ENCODE results near the gene OSBPL9. TPM values are rescaled to one million over a fixed set of nuclear protein-coding genes. Genes with fewer than 3 reads are reported as not detected.

Gene OSBPL9
- polyA plus RNA-seq, 1 donor (not counting 4 experiments of a cell fraction or from before 2014, with no cell fraction given) = 62.7 TPM

GRCh38 chr1:51635615-51636014 lies 18.7 kb downstream of the OSBPL9 start:
- Histone ChIP-seq H3K9me1 (ENCODE audit: control insufficient read depth, extremely low read depth, insufficient read depth, low read length) (no peaks in the 10 kb centered on the region), H3K9ac (ENCODE audit: control insufficient read depth, extremely low read depth, insufficient read depth, low read length) (no peak overlapping the region), H3K79me2 (ENCODE audit: control insufficient read depth, insufficient read depth, low read length) (peaks cover 52% of the 10 kb centered on the region), H3K36me3 (ENCODE audit: control insufficient read depth in 2 of 2, extremely low read depth in 1 of 2, insufficient read depth in 2 of 2, low read length in 2 of 2) (no peaks in the 10 kb centered on the region), H3K4me2 (ENCODE audit: control insufficient read depth, extremely low read depth, insufficient read depth, low read depth, low read length) (no peak overlapping the region), H3K27me3 (ENCODE audit: control insufficient read depth, extremely low read depth, insufficient read depth, low read length) (no peaks in the 10 kb centered on the region), H4K20me1 (ENCODE audit: control insufficient read depth, extremely low read depth, insufficient read depth, low read length) (no peaks in the 10 kb centered on the region), H3K9me3 (ENCODE audit: control insufficient read depth, low read depth, low read length) (no peaks in the 10 kb centered on the region), H3K4me3 (ENCODE audit: control insufficient read depth in 2 of 3, extremely low read depth in 1 of 3, insufficient read depth in 2 of 3, low read depth in 1 of 3, low read length in 3 of 3) (no peak overlapping the region), H3K4me1 (ENCODE audit: control insufficient read depth, extremely low read depth, insufficient read depth, low read length) (peaks cover 33% of the 10 kb centered on the region), H3K27ac (ENCODE audit: control insufficient read depth, insufficient read depth, low read length) (no peak overlapping the region), H2AFZ (ENCODE audit: control insufficient read depth, low read length) (no peak overlapping the region)
- dilution Hi-C loops (cut with MboI; ENCODE audit: extremely low pct_ligation_motif_present, low sequenced_read_pairs) = no loop called here
- DNase-seq (ENCODE audit: low read depth, low spot score) = no peak
- no peak for FAIRE-seq
- TF ChIP-seq EZH2 (IDR thresholded peaks at IDR 0.05; ENCODE audit: low read length) (no peak), CTCF (optimal IDR thresholded peaks at IDR 0.05 in 1 of 3, IDR thresholded peaks at IDR 0.05 in 1 of 3, conservative IDR thresholded peaks at IDR 0.05 in 1 of 3; ENCODE audit: extremely low read depth in 1 of 3, insufficient read depth in 2 of 3, low read length in 3 of 3) (no peak)

GRCh38 chr1:51636191-51636590 lies 19.3 kb downstream of the OSBPL9 start:
- Histone ChIP-seq H3K79me2 (ENCODE audit: control insufficient read depth, insufficient read depth, low read length) (peaks cover 51% of the 10 kb centered on the region), H3K9me1 (ENCODE audit: control insufficient read depth, extremely low read depth, insufficient read depth, low read length) (no peaks in the 10 kb centered on the region), H3K4me3 (ENCODE audit: control insufficient read depth in 2 of 3, extremely low read depth in 1 of 3, insufficient read depth in 2 of 3, low read depth in 1 of 3, low read length in 3 of 3) (no peak overlapping the region), H4K20me1 (ENCODE audit: control insufficient read depth, extremely low read depth, insufficient read depth, low read length) (no peaks in the 10 kb centered on the region), H3K4me1 (ENCODE audit: control insufficient read depth, extremely low read depth, insufficient read depth, low read length) (peaks cover 33% of the 10 kb centered on the region), H3K27me3 (ENCODE audit: control insufficient read depth, extremely low read depth, insufficient read depth, low read length) (no peaks in the 10 kb centered on the region), H2AFZ (ENCODE audit: control insufficient read depth, low read length) (no peak overlapping the region), H3K9me3 (ENCODE audit: control insufficient read depth, low read depth, low read length) (no peaks in the 10 kb centered on the region), H3K36me3 (ENCODE audit: control insufficient read depth in 2 of 2, extremely low read depth in 1 of 2, insufficient read depth in 2 of 2, low read length in 2 of 2) (no peaks in the 10 kb centered on the region), H3K27ac (ENCODE audit: control insufficient read depth, insufficient read depth, low read length) (peak overlapping the region; percentile 81), H3K4me2 (ENCODE audit: control insufficient read depth, extremely low read depth, insufficient read depth, low read depth, low read length) (no peak overlapping the region), H3K9ac (ENCODE audit: control insufficient read depth, extremely low read depth, insufficient read depth, low read length) (no peak overlapping the region)
- TF ChIP-seq CTCF (optimal IDR thresholded peaks at IDR 0.05 in 1 of 3, IDR thresholded peaks at IDR 0.05 in 1 of 3, conservative IDR thresholded peaks at IDR 0.05 in 1 of 3; ENCODE audit: extremely low read depth in 1 of 3, insufficient read depth in 2 of 3, low read length in 3 of 3) (no peak), EZH2 (IDR thresholded peaks at IDR 0.05; ENCODE audit: low read length) (no peak)
- no peak for FAIRE-seq
- no peak for DNase-seq (ENCODE audit: low read depth, low spot score)
- dilution Hi-C loops (cut with MboI; ENCODE audit: extremely low pct_ligation_motif_present, low sequenced_read_pairs) = no loop called here

All from keratinocyte (primary cell).